SK-N-SH (cell line): Measurements from ENCODE around the gene OAS2. TPM values are rescaled to one million over a fixed set of nuclear protein-coding genes. Genes with fewer than 3 reads are reported as not detected.

Source experiments
- CTCF ChIA-PET: fragments of 300-600, 350-600 bp; formaldehyde crosslinking; extraction: SDS; loops from one replicate; lab custom pipeline; 2021; lab: Yijun Ruan, JAX
- POLR2A ChIA-PET: fragments of 350-600 bp; sonication (Branson Sonifier 250); formaldehyde crosslinking; extraction: SDS; loops from one replicate; lab custom pipeline; 2020; ENCODE audit warnings: antibody characterized with exemption, inconsistent platforms; lab: Yijun Ruan, JAX
- DNase-seq: peaks from one replicate; pipeline ENCODE4 v3.0.0; 2012
- H2AFZ ChIP-seq: fragments of 200-600 bp; sonication (generic); 2 replicates; pipeline ENCODE4 v1.8.1; 2016; ENCODE audit warnings: antibody characterized with exemption, mild to moderate bottlenecking, low read depth
- H3F3A ChIP-seq: fragments of 200-600 bp; sonication (generic); replicated peaks from 2 replicates; pipeline ENCODE3; 2016; ENCODE audit warnings: antibody characterized with exemption, mild to moderate bottlenecking; ENCODE audit not compliant: insufficient read depth
- H3K27ac ChIP-seq, 2 experiments: fragments of 200-500 bp in 1 of 2; fragments of 200-600 bp in 1 of 2; sonication (Bioruptor generic) in 1 of 2; sonication (generic), shearing (Covaris generic) in 1 of 2; 2 replicates each; pipeline versions ENCODE4 v1.5.1 to v1.6.1; 2014 to 2016; ENCODE audit warnings: low read depth in 2 of 2, inconsistent platforms in 1 of 2, low read length in 1 of 2, mild to moderate bottlenecking in 1 of 2, mixed read lengths in 1 of 2
- H3K27me3 ChIP-seq: fragments of 200-600 bp; sonication (generic), shearing (Covaris generic); 2 replicates; pipeline ENCODE4 v1.6.1; 2016; ENCODE audit warnings: mixed run types; ENCODE audit not compliant: insufficient read depth
- H3K36me3 ChIP-seq, 2 experiments: fragments of 200-500 bp in 1 of 2; fragments of 200-600 bp in 1 of 2; sonication (Bioruptor generic) in 1 of 2; sonication (generic) in 1 of 2; replicated peaks in 1 of 2; 2 replicates each; pipeline versions ENCODE3 to v1.5.1; 2014 to 2016; ENCODE audit warnings: low read length in 1 of 2, mild to moderate bottlenecking in 1 of 2; ENCODE audit not compliant: insufficient read depth in 2 of 2, control insufficient read depth in 1 of 2
- H3K4me1 ChIP-seq, 2 experiments: fragments of 200-500 bp in 1 of 2; fragments of 200-600 bp in 1 of 2; sonication (Bioruptor generic) in 1 of 2; sonication (generic), shearing (Covaris generic) in 1 of 2; 2 replicates each; pipeline versions ENCODE4 v1.5.1 to v1.6.1; 2014 to 2016; ENCODE audit warnings: low read depth in 1 of 2, low read length in 1 of 2, mixed run types in 1 of 2; ENCODE audit not compliant: insufficient read depth in 2 of 2, control insufficient read depth in 1 of 2
- H3K4me2 ChIP-seq: fragments of 200-600 bp; sonication (generic), shearing (Covaris generic); 2 replicates; pipeline ENCODE4 v1.6.1; 2017; ENCODE audit warnings: mixed run types
- H3K4me3 ChIP-seq, 2 experiments: fragments of 200-500 bp in 1 of 2; fragments of 200-600 bp in 1 of 2; sonication (Bioruptor generic) in 1 of 2; sonication (generic), shearing (Covaris generic) in 1 of 2; 2 replicates each; pipeline versions ENCODE4 v1.5.1 to v1.8.1; 2014 to 2016; ENCODE audit warnings: low read depth in 2 of 2, inconsistent platforms in 1 of 2, low read length in 1 of 2, mild to moderate bottlenecking in 1 of 2, mixed read lengths in 1 of 2, moderate library complexity in 1 of 2
- H3K79me2 ChIP-seq: fragments of 200-600 bp; sonication (generic); 2 replicates; pipeline ENCODE4 v1.8.1; 2017; ENCODE audit warnings: mild to moderate bottlenecking; ENCODE audit not compliant: insufficient read depth
- H3K9ac ChIP-seq: fragments of 200-600 bp; sonication (generic); 2 replicates; pipeline ENCODE4 v1.6.1; 2017; ENCODE audit warnings: mixed run types
- H3K9me2 ChIP-seq: fragments of 200-600 bp; sonication (generic); 2 replicates; pipeline ENCODE4 v1.6.1; 2017; ENCODE audit warnings: mixed run types
- H3K9me3 ChIP-seq: fragments of 200-600 bp; sonication (generic); 2 replicates; pipeline ENCODE4 v1.6.1; 2017; ENCODE audit warnings: mixed run types, mild to moderate bottlenecking, moderate library complexity
- H4K20me1 ChIP-seq: fragments of 200-600 bp; sonication (generic); 2 replicates; pipeline ENCODE4 v1.6.1; 2017; ENCODE audit warnings: mild to moderate bottlenecking, mixed run types; ENCODE audit not compliant: insufficient read depth
- EP300 ChIP-seq, 2 experiments: IDR thresholded peaks; 2 replicates each; pipeline versions ENCODE4 v1.4.0 to v1.6.1; 2012; ENCODE audit warnings: borderline replicate concordance in 1 of 2, low read depth in 1 of 2, low read length in 1 of 2
- GABPA ChIP-seq: IDR thresholded peaks from 2 replicates; pipeline ENCODE4 v1.4.0; 2012; ENCODE audit warnings: low read depth, mild to moderate bottlenecking
- MEF2A ChIP-seq: IDR thresholded peaks from 2 replicates; pipeline ENCODE4 v1.4.0; 2012; ENCODE audit warnings: low read depth, borderline replicate concordance
- MXI1 ChIP-seq: IDR thresholded peaks from 2 replicates; pipeline ENCODE4 v1.6.1; 2012; ENCODE audit warnings: mild to moderate bottlenecking, low read depth, low read length, improper control_type of control experiment
- PBX3 ChIP-seq: IDR thresholded peaks from 2 replicates; pipeline ENCODE4; 2012
- RAD21 ChIP-seq: IDR thresholded peaks from 2 replicates; pipeline ENCODE4 v1.6.1; 2012; ENCODE audit warnings: mild to moderate bottlenecking, low read length
- SIN3A ChIP-seq: IDR thresholded peaks from 2 replicates; pipeline ENCODE4 v1.6.1; 2012; ENCODE audit warnings: low read depth, mild to moderate bottlenecking, low read length, moderate library complexity, borderline replicate concordance
- TAF1 ChIP-seq: IDR thresholded peaks from 2 replicates; pipeline ENCODE4 v1.6.1; 2012; ENCODE audit warnings: low read depth, mild to moderate bottlenecking, low read length, moderate library complexity, borderline replicate concordance
- TCF12 ChIP-seq: IDR thresholded peaks from 2 replicates; pipeline ENCODE4 v1.4.0; 2012
- ZBTB33 ChIP-seq: IDR thresholded peaks from 2 replicates; pipeline ENCODE4 v1.4.0; 2012; ENCODE audit warnings: low read depth, borderline replicate concordance
- WGBS: methylation state at CpG from one replicate; pipeline ENCODE4 v1.1.6; 2017; ENCODE audit warnings: low lambda C conversion rate; 5-methylcytosine and 5-hydroxymethylcytosine counted together
- polyA plus RNA-seq, 3 experiments: library from polyadenylated mRNA; depleted of rRNA; stranded (reverse); fragments of >200 nt; gene quantifications; 2 replicates each; pipeline ENCODE4 v1.2.3, GENCODE V29; 2012

The OAS2 gene
- polyA plus RNA-seq, 1 of the 3 experiments (the other 2 are of a cell fraction), result not detected

GRCh38 chr12:112928978-112929377, 49.3 kb upstream of the OAS2 start:
- no peaks in the 10 kb centered on the region for H4K20me1 ChIP-seq
- TF ChIP-seq EP300 (IDR thresholded peaks at IDR 0.05; ENCODE audit: borderline replicate concordance in 1 of 2, low read depth in 1 of 2, low read length in 1 of 2) (no peak), RAD21 (peak; percentile 25; the same call in 1 of the 2 replicates), ZBTB33 (no peak), MEF2A (no peak)
- TF ChIP-seq, all 33 proteins: peak for 1
- DNase-seq, result no peak
- WGBS, result 71% methylated on average over 1 of the region's 1 CpG
- Histone ChIP-seq H3K27me3 (no peaks in the 10 kb centered on the region), H2AFZ (no peak overlapping the region), H3K9me3 (no peaks in the 10 kb centered on the region), H3K4me3 (no peak overlapping the region), H3K4me2 (no peak overlapping the region), H3K9ac (no peak overlapping the region), H3F3A (no peaks in the 10 kb centered on the region), H3K9me2 (no peaks in the 10 kb centered on the region), H3K27ac (no peak overlapping the region), H3K4me1 (no peaks in the 10 kb centered on the region; a peak in 1 of 4 replicates), H3K36me3 (no peaks in the 10 kb centered on the region), H3K79me2 (no peaks in the 10 kb centered on the region)
- CTCF ChIA-PET, result interaction anchor here (1.1 kb wide), 1 partner anchor 120 kb away, joined by 3 read pairs; no protein-coding TSS in a partner anchor
- POLR2A ChIA-PET, result no interaction called here

DNA sequence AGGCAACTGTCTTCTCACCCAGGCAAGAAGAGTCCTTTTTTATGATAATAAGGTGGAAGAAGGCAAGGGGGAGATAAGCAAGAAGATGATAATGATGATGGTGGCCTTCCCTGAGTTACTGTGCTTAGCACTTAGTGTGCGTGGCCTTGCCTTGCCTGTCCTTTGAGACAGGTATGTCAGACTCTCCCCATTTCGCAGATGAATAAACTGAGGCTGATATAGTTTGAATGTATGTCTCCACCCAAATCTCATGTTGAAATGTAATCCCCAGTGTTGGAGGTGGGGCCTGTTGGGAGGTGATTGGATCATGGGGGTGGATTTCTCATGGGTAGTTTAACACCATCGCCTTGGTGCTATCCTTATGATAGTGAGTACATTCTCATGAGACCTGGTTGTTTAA, 48.6 kb upstream of the OAS2 start:
- ChIA-PET CTCF (interaction anchor here (1.1 to 1.5 kb wide), 2 partner anchors 9 to 119 kb away, joined by 3 to 4 read pairs; no protein-coding TSS in a partner anchor), POLR2A (no interaction called here)
- Histone ChIP-seq H3K27ac (no peak overlapping the region), H3K4me2 (no peak overlapping the region), H3K36me3 (no peaks in the 10 kb centered on the region), H4K20me1 (no peaks in the 10 kb centered on the region), H3K79me2 (no peaks in the 10 kb centered on the region), H3K9me3 (no peaks in the 10 kb centered on the region), H3K9ac (no peak overlapping the region), H3K4me3 (no peak overlapping the region), H3F3A (no peaks in the 10 kb centered on the region), H3K9me2 (no peaks in the 10 kb centered on the region), H3K4me1 (no peaks in the 10 kb centered on the region; a peak in 1 of 4 replicates), H3K27me3 (no peaks in the 10 kb centered on the region), H2AFZ (no peak overlapping the region)
- DNase-seq, result no peak
- 49% methylated on average over 3 of the region's 3 CpGs for WGBS
- TF ChIP-seq SIN3A (no peak), TCF12 (no peak)

- ChIA-PET POLR2A (no interaction called here), CTCF (interaction anchor here (1.5 kb wide), 1 partner anchor 9 kb away, joined by 4 read pairs; no protein-coding TSS in a partner anchor)
- Histone ChIP-seq H3K4me1 (no peaks in the 10 kb centered on the region; a peak in 1 of 4 replicates), H3K27me3 (no peaks in the 10 kb centered on the region), H3K79me2 (no peaks in the 10 kb centered on the region), H4K20me1 (no peaks in the 10 kb centered on the region), H2AFZ (no peak overlapping the region), H3K9me2 (no peaks in the 10 kb centered on the region), H3K36me3 (no peaks in the 10 kb centered on the region), H3F3A (no peaks in the 10 kb centered on the region), H3K4me2 (no peak overlapping the region), H3K9me3 (no peaks in the 10 kb centered on the region), H3K27ac (no peak overlapping the region), H3K4me3 (no peak overlapping the region), H3K9ac (no peak overlapping the region)
- no peak for DNase-seq
- TF ChIP-seq TAF1, result no peak
- no peak for TF ChIP-seq GABPA
- TF ChIP-seq PBX3, result no peak
- no peak for TF ChIP-seq MXI1
- no peak for TF ChIP-seq MEF2A
- WGBS, result 70% methylated on average over 1 of the region's 2 CpGs
These were observed 48.0 kb upstream of the OAS2 start for GRCh38 chr12:112930350-112930749.
